ENCODE results near the gene LACTBL1.
"Not testable (repeated sequence)": the region's sequence is repeated elsewhere in the genome, so short reads cannot be mapped to it uniquely, and the experiment has no call there.

LACTBL1 gene, protein sequence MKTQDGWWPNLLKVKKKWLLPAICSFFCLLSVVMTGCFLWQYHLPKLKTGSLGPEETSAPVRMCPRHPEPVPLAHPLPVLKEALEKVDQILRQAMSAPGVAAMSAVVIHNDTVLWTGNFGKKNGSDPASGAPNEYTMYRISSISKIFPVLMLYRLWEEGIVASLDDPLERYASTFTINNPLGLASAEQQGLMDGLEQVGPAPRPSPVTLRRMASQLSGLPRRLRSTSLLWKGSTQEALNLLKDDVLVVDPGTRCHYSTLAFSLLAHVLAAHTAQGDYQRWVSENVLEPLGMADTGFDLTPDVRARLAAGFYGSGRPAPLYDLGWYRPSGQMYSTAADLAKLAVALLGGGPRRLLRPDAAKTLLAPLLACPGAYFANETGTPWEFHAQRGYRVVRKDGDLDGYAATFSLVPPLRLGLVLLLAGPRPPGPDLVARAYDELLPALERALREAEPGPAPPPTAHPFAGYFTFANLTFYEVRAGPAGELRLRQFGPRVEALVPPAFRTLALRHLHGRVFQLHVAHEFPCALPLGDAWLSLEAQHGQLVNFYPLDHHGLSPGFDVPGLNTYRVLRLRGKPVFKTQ

DNA sequence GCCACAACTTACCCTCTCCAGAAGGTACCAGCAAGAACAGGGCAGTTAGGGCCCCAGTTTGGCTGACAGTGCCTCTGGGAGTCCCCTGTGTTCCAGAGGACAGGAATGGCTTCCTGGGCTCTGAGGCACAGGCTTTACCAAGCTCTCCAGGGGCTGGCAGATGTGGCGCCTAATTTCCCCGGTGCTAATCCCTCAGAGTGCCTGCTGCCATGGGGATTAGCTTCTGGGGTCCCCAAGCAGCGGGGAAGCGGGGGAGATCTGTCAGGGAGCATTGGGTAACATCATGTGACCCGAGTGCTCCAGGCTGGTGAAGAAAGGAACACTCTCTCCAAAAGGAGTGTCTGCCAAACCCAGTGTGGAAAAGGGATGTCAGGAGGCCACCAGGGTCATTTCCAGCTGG is at the start of gene LACTBL1:
Gene LACTBL1, minus strand, starts transcription at position 107 of the 400 bp plus-strand sequence. CDS start 550 bp downstream, outside the sequence.
- H3K9me3 ChIP-seq (ENCODE audit: insufficient read depth, low read depth, low read length), result no peaks in the 10 kb centered on the region
- H3K4me1 ChIP-seq (ENCODE audit: insufficient read depth, low read length), result peaks cover 5% of the 10 kb centered on the region
- no peaks in the 10 kb centered on the region for H3K36me3 ChIP-seq (ENCODE audit: insufficient read depth, low read depth, low read length)
- no peak within 1 kb of the TSS for H3K4me3 ChIP-seq (ENCODE audit: low read length)
- H3K27ac ChIP-seq (ENCODE audit: low read length), result no peak within 1 kb of the TSS
- H3K9ac ChIP-seq (ENCODE audit: low read depth, low read length), result no peak within 1 kb of the TSS
- H3K27me3 ChIP-seq (ENCODE audit: insufficient read depth, low read length), result no peaks in the 10 kb centered on the region; the same call in none of the 2 replicates

DNA sequence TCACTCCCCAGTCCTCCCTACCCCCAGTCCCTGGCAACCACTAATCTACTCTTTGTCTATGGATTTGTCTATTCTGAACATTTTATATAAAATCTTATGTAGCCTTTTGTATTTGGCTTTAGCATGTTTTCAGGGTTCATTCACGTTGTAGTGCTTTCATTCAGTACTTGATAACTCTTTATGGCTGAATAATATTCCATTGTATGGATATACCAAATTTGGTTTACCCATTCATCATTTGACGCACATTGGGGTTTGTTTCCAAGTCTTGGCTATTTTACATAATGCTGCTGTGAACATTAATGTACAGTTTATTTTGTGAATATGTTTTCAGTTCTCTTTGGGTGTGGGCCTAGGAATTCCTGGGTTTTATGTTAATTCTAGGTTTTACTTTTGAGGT is 49.2 kb upstream of the LACTBL1 start:
- Histone ChIP-seq H3K27me3 (ENCODE audit: insufficient read depth, low read length) (no peaks in the 10 kb centered on the region), H3K9ac (ENCODE audit: low read depth, low read length) (0 out of 2 replicates have a peak overlapping the region, but pooled peaks have one; percentile 20), H3K4me3 (ENCODE audit: low read length) (peak overlapping the region; percentile 98), H3K36me3 (ENCODE audit: insufficient read depth, low read depth, low read length) (no peaks in the 10 kb centered on the region; the same call in 1 of the 2 replicates), H3K27ac (ENCODE audit: low read length) (no peak overlapping the region), H3K9me3 (ENCODE audit: insufficient read depth, low read depth, low read length) (peaks cover 11% of the 10 kb centered on the region), H3K4me1 (ENCODE audit: insufficient read depth, low read length) (no peaks in the 10 kb centered on the region)

DNA sequence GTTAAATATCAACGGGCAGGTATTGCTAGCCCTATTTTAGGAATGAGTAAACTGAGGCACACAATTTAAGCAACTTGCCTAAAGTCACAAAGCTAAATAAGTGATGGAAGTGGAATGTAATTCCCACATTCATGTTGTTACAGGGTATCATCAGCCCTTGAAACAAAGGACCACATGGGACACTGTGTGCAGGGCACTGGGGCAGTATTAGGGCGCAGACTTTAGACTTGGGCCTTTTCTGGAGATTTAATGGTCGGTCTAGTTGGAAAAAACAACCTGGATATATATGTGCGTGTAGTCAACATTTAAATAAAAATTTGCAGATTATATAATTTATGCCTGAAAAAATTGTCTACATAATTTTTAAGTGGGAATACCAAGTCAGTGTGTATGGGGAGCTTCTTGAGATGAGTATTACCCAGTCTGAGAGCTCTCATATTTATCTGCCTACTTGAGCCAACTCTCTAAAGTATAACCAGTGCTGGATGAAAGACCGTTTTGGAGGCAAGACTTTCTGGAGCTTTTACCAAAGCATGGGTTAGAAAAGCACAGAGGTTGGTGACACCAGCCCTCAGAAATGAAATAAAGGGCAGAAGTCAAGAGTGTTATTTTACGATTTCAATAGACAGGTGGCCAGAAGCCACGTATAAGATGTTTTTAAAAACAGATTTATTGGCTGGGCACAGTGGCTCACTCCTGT is 48.2 kb upstream of the LACTBL1 start:
- H3K9ac ChIP-seq (ENCODE audit: low read depth, low read length), result peak overlapping the region; percentile 98
- H3K36me3 ChIP-seq (ENCODE audit: insufficient read depth, low read depth, low read length), result no peaks in the 10 kb centered on the region; the same call in 1 of the 2 replicates
- H3K27me3 ChIP-seq (ENCODE audit: insufficient read depth, low read length), result no peaks in the 10 kb centered on the region
- H3K4me1 ChIP-seq (ENCODE audit: insufficient read depth, low read length), result no peaks in the 10 kb centered on the region
- no peak overlapping the region for H3K27ac ChIP-seq (ENCODE audit: low read length)
- H3K9me3 ChIP-seq (ENCODE audit: insufficient read depth, low read depth, low read length), result peaks cover 11% of the 10 kb centered on the region
- peak overlapping the region; percentile 98 for H3K4me3 ChIP-seq (ENCODE audit: low read length)

DNA sequence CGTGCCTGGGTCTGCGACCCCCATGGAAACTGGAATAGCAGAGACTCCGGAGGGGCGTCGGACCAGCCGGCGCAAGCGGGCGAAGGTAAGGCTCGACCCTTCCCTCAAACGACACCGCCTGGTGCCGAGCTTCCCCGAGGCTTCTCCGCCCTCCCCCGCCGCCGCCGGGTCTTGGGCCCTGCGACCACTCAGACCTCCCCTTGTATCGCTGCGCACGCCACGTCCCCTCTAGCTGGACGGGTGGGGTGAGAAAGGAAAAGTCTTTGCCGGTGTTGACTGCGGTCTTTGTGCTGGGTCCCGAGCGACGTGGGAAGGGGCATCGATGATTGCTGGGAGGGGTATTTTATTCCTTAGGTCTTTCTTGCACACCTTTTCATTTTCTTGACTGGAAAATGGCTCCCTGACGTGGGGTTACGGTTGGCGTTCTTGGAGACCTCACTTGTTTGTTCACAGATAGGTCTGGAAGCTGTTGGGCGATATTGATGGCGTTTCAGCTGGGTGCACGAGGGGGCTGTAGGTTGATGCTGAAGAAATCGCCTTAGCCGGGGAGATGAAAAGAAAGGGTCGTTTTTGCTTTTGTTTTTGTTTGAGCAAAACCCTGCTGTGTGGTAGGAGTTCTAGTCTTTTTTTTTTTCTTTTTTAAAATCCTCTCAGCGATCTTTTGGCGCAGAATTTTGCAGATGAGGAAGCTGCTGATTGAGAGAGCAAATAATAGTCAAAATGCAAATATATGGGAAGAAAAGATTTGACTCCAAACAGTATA is 47.4 kb upstream of the LACTBL1 start:
- Histone ChIP-seq H3K27ac (ENCODE audit: low read length) (peak overlapping the region; percentile 11), H3K36me3 (ENCODE audit: insufficient read depth, low read depth, low read length) (no peaks in the 10 kb centered on the region; the same call in 1 of the 2 replicates), H3K4me1 (ENCODE audit: insufficient read depth, low read length) (no peaks in the 10 kb centered on the region), H3K27me3 (ENCODE audit: insufficient read depth, low read length) (no peaks in the 10 kb centered on the region), H3K9me3 (ENCODE audit: insufficient read depth, low read depth, low read length) (peaks cover 11% of the 10 kb centered on the region), H3K4me3 (ENCODE audit: low read length) (peak overlapping the region; percentile 98), H3K9ac (ENCODE audit: low read depth, low read length) (peak overlapping the region; percentile 98)

DNA sequence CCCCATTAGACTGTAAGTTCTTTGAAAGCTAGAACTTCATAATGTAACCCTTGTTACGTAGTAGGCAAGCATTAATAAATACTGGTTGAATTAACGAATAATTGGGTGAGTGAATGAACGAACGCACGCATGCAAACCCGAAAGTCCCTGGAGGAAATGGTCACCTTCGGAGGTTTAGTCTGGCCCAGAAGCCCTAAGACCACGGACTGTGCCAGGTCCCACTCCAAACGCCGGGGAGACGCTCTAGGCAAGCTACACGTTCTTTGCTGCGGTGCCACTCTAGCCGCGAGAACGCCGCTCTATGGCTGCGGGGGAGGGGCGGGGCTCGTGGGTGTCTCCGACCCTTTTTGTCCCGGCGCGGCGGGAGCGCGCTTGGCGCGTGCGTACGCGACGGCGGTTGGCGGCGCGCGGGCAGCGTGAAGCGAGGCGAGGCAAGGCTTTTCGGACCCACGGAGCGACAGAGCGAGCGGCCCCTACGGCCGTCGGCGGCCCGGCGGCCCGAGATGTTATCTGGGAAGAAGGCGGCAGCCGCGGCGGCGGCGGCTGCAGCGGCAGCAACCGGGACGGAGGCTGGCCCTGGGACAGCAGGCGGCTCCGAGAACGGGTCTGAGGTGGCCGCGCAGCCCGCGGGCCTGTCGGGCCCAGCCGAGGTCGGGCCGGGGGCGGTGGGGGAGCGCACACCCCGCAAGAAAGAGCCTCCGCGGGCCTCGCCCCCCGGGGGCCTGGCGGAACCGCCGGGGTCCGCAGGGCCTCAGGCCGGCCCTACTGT is 46.6 kb upstream of the LACTBL1 start, which contains the start of gene KDM1A:
Gene KDM1A, plus strand, starts transcription at position 375 of the 769 bp plus-strand sequence. Its CDS starts 129 bp downstream, at position 504.
- Histone ChIP-seq H3K36me3 (ENCODE audit: insufficient read depth, low read depth, low read length) (no peaks in the 10 kb centered on the region; the same call in 1 of the 2 replicates), H3K4me3 (ENCODE audit: low read length) (peak within 1 kb of the TSS; percentile 98), H3K27ac (ENCODE audit: low read length) (peak within 1 kb of the TSS; percentile 43), H3K9me3 (ENCODE audit: insufficient read depth, low read depth, low read length) (peaks cover 11% of the 10 kb centered on the region), H3K9ac (ENCODE audit: low read depth, low read length) (peak within 1 kb of the TSS; percentile 98), H3K4me1 (ENCODE audit: insufficient read depth, low read length) (no peaks in the 10 kb centered on the region), H3K27me3 (ENCODE audit: insufficient read depth, low read length) (no peaks in the 10 kb centered on the region)

DNA sequence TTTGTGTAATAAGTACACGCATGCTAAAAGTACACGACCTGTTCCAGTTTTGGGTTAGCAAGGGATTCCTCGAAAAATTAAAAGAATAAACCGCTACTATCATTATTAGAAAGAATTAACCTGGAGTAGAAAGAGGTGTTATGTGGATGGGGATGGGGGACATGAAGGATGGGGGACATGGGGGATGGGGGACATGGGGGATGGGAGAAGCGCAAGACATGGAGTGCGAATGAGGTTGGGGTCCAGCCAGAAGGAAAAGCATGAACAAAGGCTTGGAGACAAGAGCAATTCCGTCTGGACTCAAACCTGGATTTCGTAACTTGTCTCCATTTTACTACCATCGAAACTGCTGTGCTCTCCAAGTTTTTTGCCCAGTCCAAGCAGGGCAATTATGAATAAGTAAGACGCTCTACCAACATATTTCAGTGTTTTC is 46.0 kb upstream of the LACTBL1 start:
- no peaks in the 10 kb centered on the region; the same call in 1 of the 2 replicates for H3K36me3 ChIP-seq (ENCODE audit: insufficient read depth, low read depth, low read length)
- peak overlapping the region; percentile 43 for H3K27ac ChIP-seq (ENCODE audit: low read length)
- peak overlapping the region; percentile 98 for H3K4me3 ChIP-seq (ENCODE audit: low read length)
- peak overlapping the region; percentile 98 for H3K9ac ChIP-seq (ENCODE audit: low read depth, low read length)
- H3K9me3 ChIP-seq (ENCODE audit: insufficient read depth, low read depth, low read length), result peaks cover 10% of the 10 kb centered on the region
- H3K27me3 ChIP-seq (ENCODE audit: insufficient read depth, low read length), result no peaks in the 10 kb centered on the region
- no peaks in the 10 kb centered on the region for H3K4me1 ChIP-seq (ENCODE audit: insufficient read depth, low read length)

DNA sequence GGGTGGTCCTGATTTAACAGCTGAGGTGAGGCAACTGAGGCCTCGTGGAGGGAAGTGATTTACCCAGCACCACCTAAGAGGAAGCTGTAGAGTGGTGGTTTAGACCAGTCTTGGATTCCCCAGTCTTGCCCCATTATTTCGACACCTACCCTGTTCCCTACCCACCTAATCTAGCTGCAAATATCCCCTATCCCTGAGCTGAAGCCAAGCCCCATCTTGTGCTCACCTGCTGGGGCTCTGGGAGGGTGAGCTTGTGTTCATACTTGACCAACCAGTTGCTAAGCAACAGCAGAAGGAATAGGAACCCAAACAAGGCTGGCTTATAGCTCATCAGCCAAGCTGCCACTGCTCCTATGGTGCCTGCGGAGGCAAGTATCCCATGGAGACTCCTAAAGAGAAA is 41.0 kb upstream of the LACTBL1 start:
- Histone ChIP-seq H3K4me3 (ENCODE audit: low read length) (no peak overlapping the region), H3K27me3 (ENCODE audit: insufficient read depth, low read length) (no peaks in the 10 kb centered on the region), H3K9ac (ENCODE audit: low read depth, low read length) (no peak overlapping the region), H3K9me3 (ENCODE audit: insufficient read depth, low read depth, low read length) (no peaks in the 10 kb centered on the region), H3K27ac (ENCODE audit: low read length) (no peak overlapping the region), H3K36me3 (ENCODE audit: insufficient read depth, low read depth, low read length) (no peaks in the 10 kb centered on the region), H3K4me1 (ENCODE audit: insufficient read depth, low read length) (no peaks in the 10 kb centered on the region)

DNA sequence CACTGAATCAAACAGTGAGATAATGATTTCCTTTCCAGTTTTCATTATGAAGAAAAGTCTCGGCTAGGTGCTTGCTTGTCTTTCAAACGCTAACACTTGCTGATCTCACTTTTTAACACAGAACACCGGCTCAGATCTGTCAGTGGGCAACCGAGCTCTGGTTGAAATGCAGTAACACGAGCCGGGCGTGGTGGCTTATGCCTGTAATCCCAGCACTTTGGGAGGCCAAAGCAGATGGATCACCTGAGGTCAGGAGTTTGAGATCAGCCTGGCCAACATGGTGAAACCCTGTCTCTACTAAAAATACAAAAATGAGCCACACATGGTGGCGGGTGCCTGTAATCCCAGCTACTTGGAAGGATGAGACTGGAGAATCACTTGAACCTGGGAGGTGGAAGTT is 37.4 kb upstream of the LACTBL1 start:
- not testable (repeated sequence) for H3K27ac ChIP-seq (ENCODE audit: low read length); H3K9ac ChIP-seq (ENCODE audit: low read depth, low read length); H3K4me3 ChIP-seq (ENCODE audit: low read length); H3K36me3 ChIP-seq (ENCODE audit: insufficient read depth, low read depth, low read length); H3K27me3 ChIP-seq (ENCODE audit: insufficient read depth, low read length); H3K4me1 ChIP-seq (ENCODE audit: insufficient read depth, low read length); H3K9me3 ChIP-seq (ENCODE audit: insufficient read depth, low read depth, low read length)

DNA sequence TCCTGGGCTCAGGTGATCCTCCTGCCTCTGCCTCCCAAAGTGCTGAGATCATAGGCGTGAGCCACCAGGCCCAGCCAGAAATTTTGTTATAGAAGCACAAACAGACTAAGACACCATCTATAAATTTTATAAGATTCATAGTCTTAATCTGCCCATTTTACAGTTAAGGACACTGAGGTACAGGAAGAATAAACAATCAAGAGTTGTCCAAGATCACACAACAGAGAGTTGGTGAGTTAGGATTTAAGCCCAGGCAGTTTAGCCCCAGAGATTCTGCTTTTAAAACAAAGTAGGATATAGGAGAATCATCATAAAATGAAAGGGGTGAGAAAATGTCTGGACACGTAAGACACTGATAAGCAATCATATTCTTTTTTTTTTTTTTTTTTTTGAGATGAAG is 36.2 kb upstream of the LACTBL1 start:
- Histone ChIP-seq H3K4me3 (ENCODE audit: low read length) (no peak overlapping the region), H3K36me3 (ENCODE audit: insufficient read depth, low read depth, low read length) (no peaks in the 10 kb centered on the region), H3K9me3 (ENCODE audit: insufficient read depth, low read depth, low read length) (no peaks in the 10 kb centered on the region), H3K27ac (ENCODE audit: low read length) (no peak overlapping the region), H3K9ac (ENCODE audit: low read depth, low read length) (no peak overlapping the region), H3K4me1 (ENCODE audit: insufficient read depth, low read length) (no peaks in the 10 kb centered on the region), H3K27me3 (ENCODE audit: insufficient read depth, low read length) (no peaks in the 10 kb centered on the region)

DNA sequence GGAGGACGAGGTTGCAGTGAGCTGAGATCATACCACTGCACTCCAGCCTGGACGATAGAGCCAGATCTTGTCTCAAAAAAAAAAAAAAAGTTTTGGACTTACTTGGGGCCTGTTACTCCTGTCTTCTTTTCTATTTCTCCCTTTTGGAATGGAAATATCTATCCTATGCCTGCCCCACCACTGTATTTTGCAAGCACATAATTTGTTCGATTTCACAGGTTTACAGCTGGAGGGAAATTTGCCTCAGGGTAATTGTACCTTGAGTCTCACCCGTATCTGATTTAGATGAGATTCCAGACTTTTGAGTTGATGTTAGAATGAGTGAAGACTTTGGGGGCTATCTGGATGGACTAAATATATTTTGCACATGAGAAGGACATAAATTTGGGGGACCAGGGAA is 34.4 kb upstream of the LACTBL1 start:
- H3K27ac ChIP-seq (ENCODE audit: low read length), result no peak overlapping the region

More for the DNA sequence above, 34.4 kb upstream of the LACTBL1 start:
- no peaks in the 10 kb centered on the region for H3K27me3 ChIP-seq (ENCODE audit: insufficient read depth, low read length)
- H3K4me3 ChIP-seq (ENCODE audit: low read length), result no peak overlapping the region
- no peaks in the 10 kb centered on the region for H3K36me3 ChIP-seq (ENCODE audit: insufficient read depth, low read depth, low read length)
- H3K9me3 ChIP-seq (ENCODE audit: insufficient read depth, low read depth, low read length), result no peaks in the 10 kb centered on the region
- H3K9ac ChIP-seq (ENCODE audit: low read depth, low read length), result no peak overlapping the region
- no peaks in the 10 kb centered on the region for H3K4me1 ChIP-seq (ENCODE audit: insufficient read depth, low read length)

Data from iPS-20b (cell line).